ENCODE measurements around the gene NUP210.
"Not testable (repeated sequence)": the region's sequence is repeated elsewhere in the genome, so short reads cannot be mapped to it uniquely, and the experiment has no call there.

Gene NUP210

DNA sequence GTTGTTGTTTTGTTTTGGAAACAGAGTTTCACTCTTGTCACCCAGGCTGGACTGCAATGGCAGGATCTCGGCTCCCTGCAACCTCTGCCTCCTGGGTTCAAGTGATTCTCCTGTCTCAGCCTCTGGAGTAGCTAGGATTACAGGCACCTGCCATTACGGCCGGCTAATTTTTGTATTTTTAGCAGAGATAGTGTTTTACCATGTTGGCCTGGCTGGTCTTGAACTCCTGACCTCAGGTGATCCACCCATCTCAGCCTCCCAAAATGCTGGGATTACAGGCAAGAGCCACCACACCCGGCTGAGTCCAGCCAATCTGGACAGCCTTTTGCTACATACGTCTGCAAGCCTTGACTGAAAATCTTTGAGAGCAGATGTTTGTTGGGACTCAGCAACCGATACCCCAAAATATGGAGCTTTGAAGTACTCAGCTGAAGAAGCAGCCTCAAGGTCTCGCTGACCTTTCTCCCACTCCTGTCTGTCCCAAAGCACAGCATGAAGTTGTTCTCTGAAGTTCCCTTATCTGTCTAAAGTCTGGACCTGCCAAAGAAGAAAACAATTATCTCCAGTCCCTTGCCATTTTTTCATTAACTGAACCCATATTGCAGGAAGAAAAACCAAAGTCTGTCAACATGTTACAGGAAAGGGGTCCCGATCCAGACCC is 9.6 kb upstream of the NUP210 start:
- no peak for DNase-seq

DNA sequence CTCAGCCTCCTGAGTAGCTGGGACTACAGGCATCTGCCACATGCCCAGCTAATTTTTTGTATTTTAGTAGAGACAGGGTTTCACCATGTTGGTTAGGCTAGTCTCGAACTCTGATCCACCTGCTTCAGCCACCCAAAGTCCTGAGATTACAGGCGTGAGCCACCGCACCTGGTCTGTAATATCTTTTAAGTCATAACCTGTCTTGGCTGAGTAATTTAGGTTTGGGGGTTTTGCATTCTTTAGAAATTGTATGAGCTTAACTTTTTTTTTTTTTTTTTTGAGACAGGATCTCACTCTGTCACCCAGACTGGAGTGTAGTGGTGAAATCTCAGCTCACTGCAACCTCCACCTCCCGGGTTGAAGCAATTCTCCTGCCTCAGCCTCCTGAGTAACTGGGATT is 8.6 kb upstream of the NUP210 start:
- DNase-seq: not testable (repeated sequence)

DNA sequence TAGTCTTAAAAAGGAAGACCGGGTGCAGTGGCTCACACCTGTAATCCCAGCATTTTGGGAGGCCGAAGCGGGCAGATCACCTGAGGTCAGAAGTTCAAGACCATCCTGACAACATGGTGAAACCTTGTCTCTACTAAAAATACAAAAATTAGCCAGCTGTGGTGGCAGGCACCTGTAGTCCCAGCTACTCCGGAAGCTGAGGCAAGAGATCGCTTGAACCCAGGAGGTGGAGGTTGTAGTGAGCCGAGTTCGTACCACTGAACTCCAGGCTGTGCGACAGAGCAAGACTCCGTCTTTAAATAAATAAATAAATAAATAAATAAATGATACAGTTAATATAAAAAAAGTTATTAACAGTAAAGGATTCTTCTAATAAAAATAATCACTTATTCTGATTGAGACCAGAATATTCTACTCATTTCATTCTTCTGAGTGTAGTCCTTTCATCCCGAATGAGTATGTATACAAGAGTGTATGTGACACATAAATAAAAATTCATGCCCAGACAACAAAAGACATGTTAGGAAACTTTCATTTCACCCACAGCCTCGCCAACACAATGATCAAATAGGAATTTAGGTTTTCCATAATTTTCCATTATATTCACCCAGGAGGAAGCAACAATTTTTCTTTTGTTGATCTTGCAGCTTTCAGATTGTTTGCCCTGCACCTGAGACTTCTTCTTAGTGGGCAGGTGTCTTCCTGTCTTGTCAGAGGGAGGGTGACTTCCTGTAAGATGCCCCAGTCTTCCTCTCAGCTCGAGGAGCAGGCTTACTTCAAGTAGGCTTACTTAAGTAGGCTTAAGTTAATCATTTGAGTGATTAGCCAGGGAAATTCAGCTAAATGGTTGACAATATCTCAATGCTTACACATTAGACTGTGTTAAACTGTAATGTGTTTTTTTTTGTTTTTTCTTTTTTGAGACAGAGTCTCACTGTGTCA is 7.8 kb upstream of the NUP210 start:
- DNase-seq: no peak

DNA sequence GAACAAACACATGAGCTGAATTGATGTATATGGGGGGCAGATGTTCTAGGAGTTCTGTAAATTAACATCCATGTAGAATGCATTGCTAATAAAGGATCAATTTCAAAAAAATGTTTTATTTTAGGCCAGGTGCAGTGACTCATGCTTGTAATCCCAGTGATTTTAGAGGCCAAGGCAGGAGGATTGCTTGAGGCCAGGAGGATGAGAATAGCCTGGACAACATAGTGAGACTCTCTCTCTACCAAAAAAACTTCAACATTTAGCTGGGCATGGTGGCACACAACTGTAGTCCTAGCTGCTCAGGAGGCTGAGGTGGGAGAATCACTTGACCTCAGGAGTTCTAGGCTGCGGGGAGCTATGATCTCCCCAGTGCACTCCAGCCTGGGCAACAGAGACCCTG is 6.5 kb upstream of the NUP210 start:
- no peak for DNase-seq

DNA sequence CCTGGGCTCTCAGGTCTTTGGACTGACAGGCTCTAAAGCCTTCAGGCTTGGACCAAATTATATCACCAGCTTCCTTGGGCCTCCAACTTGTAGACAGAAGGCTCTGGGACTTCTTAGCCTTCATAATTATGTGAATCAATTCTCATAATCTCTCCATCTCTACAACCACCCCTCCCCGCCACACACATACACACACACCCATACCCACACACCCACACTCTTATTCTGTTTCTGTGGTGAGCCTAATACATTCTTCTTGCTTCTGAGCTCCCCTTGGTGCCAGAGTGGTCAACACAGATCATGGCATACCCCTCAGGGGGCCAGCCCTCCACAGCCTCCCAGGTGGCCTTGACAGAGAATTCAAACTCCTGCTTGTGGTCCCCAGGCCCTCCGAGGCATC is 5.6 kb upstream of the NUP210 start:
- DNase-seq: no peak

DNA sequence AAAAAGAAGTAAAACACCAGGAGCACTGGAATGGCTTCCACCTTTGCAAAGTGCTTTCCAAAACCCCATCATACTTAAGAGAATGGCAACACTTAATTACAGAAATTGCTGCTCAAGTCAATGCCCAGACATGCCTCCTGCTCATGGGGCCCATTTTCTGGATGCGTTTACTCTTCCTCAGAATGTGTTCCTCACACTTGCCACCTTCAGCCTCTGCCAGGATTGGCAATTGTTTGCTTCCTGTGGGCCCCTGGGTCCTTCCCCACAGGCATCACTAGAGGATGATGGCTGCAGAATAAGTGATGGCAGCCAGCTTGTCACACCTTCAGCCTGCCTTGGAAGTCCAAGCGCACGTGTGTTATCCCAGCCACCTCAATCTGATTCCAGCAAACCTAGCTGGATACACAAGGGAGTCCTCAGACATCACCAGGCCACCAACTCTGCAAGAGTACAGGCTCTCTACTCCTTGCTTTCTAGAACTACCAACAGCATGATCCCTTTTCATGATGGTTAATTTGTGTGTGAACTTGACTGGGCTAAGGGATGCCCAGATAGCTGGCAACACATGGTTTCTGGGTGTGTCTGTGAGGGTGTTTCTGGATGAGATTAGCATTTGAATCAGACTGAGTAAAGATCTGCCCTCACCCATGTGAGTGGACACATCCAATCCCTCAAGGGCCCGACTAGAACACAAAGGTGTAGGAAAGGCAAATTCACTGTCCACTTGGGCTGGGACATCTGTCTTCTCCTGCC is 4.9 kb upstream of the NUP210 start:
- no peak for DNase-seq

DNA sequence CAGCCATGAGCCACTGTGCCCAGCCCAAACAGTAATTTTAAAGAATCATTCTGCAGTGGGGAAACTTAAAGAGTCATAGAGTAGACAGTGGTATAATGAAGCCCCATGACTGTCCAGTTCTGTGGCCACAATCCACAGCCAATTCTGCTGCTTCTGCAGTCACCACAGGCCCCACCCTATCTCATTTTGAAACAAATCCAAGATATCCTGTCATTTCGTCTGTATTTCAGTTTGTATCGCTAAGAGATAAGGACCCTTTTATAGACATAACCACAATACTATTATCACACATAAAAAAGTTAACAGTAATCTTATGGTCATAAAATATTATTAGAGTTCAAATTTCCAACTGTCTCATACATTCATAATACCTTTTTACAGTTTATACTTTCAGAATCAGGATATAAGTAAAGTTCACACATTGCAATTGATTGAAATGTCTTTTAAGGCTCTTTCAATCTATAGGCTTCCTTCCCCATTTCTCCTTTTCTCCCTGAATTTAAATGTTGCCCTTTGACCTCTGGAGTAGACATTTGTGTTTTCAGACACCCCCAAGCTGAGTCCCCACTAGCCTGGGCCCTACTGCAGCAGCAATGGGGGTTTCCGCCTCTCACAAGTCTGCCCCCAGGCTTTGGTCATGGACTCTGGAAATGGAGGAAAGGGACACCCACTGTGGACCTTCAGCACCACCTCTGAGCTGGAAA is 4.2 kb upstream of the NUP210 start:
- DNase-seq: no peak

DNA sequence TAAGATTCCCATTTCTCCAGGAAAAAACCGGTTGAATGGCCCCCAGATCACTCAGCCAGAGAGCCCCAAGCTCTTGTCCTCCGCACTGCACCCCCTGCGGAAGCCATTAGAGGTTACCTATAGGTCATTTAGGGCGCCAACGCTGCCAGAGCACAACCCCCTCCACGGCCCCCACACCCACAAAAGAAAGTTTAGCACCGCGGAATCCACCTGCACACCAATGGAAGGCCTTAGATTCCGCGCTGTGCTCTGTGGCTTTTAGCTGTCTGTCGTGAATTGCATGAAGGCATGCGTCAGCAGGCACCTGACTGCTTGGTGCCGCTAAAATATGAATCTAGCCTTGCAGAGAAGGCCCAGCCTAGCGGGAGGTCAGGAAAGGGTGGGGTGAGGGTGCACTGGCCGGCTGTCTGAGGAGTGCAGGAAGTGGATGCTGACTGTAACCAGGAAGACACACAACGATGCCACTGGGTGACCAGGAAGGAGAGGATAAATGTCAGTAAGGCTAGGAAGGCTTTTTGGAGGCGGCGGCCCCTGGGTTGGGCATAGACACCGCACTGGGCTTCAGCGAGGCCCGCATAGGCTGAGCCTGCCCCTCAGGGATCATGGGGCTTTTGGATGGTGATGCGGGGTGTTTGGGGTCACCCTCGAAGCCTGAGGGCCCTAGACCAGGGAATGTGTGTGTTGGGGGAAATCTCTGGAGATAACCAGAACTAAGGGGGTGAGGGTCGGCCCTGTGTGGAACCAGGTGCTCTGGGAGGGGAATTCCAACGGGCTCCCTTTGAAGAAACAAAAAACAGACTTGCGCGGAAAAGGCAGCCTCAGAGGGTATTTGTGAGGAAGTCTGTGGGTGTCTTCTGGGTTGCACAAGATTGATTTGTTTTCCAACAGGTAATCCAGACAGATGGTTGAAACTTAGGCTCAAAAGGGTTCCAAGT is 976 bp upstream of the NUP210 start:
- DNase-seq: no peak

DNA sequence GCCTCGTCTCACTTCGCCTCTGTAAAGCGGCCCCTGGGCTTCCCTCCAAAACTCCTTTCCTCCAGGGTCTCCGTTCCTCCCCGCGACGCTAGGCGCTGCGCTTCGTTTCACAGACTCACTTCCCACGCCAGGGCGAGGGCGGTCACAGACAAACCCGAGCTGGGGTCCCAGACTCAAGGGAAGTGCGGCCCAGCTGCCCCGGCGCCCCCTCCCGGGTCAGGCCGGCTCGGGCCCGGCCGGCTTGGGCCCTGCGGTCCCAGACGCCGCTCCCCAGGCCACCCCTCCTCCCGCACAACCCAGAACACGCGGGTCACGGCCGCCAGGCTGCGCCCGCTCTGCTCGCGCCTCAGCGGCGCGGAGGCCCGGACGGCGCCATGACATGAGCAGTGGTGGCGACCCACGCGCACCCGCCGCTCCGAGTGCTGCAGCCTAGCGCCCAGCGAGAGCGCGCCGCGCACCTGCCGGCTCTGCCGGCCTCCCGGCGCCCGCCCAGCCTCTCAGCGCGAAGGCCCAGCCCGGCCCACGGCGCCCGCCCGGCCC is 547 bp downstream of the NUP210 start:
- DNase-seq: no peak

DNA sequence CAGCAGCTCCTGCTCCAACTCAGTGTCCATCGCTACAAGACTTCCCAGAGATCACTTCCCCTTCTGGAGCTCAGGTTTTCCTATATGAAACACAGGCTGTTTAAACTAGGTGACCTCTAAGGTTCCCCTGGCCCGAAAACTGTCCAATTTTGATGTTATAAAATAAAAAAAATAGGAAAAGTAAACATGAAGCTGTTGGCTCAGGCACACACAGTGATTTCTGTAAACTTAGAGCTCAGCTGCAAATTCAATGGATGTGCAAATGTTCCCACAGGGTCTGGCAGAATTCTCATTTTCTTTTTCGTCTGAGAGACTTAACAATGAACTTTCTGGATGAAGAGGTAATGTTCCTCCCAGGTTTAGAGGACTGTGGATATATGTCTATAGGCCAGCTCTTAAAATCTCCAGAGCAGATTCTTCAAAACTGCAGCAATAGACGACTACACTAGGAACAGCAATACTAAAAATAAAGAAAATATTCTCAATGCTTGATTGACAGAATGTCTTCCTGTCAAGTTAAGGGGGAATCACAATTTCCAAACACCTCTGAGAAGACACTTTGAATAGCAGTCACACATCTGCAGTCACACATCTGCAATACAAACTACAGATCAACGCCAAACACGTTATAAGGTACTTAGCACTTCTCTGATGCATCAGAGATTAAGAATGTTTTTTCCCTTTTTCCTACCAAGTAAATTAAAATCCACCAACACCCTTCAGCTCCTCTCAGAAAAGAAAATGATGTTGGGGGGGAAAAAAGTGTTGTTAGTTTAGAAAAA is 2.8 kb downstream of the NUP210 start:
- DNase-seq: no peak

DNA sequence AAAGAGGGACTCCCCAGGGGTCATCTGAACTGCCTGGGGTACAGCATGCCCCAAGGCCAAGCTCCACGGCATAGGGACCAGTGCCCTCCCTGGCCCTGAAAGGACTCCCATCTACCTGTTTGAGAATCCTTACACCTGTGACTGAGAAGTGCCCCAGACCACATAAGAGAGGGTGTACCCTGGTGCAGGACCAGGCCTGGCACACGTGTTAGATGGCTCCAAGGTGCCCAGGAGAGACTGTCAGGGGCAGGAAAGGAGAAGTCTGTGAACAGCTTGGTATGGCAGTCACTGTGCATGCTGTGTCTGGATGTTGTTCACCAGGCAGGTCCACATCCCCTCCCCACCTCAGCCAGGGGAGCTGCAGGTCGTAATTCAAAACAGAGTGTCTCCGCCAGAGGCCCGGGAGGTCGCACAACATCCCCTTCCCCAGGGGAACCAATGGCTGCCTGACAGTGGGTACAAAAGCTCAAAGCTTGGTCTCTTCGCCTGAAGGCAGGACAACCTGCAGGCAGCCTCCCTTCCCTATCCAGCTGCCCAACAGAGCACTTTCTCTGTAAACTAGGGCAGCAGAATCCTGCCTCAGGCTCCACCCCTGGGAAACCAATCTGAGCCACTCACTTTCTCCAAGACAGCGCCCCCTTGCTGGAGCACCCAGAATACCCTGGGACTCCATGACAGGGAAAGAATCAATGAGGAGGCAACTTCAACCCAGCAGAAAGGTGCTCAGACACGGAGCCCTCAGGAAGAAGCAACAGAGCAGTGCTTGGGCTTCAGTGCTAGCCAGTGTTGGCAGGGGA is 3.9 kb downstream of the NUP210 start:
- DNase-seq: no peak

DNA sequence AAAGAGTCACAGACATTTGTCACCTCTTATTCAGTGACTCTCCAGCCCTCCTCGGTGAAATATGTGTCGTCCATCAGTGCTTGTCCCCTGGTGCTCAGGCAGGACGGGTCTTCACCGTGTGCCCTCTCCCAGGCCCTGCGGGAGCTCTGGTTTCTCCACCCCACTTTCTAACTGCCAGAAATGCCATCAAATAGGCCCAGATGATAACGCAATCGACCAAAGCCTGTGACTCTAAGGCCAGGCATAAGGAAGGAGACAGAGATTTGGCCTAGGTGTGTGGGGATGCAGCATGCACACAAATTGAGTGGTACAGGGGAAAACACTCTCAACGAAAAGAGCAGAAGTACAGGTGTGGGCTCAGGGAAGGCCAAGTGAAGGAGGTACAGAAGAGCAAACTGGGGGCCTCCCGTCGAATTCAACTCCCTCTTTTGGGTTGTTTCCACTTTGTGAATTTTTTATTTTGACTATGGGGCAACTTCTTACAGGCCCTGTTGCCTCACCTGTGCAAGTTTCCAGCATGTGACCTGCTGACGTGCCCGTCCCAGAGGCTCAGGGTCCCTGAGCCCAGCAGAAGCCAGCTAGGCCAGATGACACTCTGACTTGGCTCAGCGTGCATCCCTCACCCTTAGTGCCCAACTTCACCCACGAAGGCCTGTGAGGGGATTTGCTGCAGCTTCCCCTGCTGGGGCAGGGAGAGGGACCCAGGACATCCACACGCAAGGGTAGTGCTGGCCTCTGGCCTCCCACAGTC is 4.7 kb downstream of the NUP210 start:
- no peak for DNase-seq

DNA sequence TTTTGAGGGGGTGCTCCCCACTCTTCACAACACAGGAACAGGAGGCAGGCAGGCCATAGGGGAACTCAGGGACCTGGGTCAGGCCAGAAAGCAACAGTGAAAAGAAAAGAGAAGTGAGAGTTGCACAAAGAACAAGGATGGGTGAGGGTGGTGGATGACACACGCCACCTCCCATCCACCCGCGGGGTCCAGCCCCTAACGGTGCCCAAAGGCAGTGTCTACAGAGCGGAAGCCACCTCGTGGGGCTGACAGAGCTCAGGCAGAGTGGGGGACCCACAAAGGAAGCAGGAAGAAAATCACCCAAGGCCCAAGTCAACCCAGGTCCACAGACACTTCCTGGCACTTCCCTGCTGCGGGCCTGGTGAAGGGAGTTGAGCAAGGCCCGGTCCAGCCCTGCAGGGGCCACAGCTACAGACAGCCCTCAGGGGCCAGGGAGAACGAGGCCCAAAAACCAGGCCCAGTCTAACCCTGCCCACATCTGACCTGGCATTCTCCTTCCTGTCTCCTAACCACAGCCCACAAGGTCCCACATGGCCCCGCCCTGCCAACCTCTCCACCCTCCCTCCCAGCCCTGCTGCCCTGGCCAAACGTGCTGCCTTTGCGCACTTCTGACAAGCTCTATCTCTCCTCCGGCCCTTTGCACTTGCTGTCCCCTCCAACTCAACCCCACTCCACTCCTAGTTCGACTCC is 5.9 kb downstream of the NUP210 start:
- no peak for DNase-seq

DNA sequence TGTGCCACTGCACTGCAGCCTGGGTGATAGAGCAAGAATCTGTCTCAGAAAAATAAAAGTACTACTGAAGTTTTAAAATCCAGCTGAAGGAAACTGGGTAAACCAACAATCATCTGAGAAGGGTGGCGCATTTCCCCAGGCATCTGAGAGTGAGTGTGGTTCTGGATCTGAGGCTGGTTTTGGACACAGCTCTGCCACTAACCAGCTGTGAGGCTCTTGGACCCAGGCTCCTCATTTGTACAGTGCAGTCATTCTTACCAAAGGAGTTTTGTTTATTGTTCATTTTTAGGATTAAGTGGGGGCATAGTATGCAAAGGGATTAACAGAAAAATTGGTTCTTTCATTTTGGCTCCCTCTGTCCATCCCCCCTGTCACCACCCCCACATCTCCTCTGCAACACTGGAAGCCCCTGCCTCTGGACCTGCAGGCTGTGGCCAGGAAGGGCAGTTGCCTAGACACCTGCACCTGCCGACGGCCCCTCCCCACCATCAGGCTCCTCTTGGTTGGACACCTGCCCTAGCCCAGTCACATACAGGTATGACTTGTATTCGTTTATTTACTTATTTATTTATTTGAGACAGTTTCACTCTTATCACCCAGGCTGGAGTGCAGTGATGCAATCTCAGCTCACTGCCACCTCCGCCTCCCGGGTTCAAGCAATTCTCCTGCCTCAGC is 8.8 kb downstream of the NUP210 start:
- no peak for DNase-seq

DNA sequence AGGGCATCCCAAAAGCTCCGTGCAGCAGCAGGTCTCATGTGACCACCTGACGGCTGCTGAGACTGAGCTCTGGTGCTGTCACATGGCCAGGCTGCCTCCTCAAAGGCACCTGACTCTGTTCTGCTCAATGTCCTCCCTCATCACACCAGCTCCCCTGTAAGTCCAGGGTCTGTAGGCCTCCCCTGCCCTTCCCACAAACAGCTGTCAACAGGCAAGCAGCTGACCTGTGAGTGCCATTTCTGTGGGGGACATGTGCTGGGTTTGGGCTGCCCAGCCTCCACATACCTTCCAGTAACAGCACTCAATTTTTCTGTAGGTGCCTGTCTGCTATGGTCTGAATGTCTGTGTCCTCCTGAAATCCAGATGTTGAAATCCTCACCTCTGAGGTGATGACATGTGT is 11.2 kb downstream of the NUP210 start:
- DNase-seq: no peak

DNA sequence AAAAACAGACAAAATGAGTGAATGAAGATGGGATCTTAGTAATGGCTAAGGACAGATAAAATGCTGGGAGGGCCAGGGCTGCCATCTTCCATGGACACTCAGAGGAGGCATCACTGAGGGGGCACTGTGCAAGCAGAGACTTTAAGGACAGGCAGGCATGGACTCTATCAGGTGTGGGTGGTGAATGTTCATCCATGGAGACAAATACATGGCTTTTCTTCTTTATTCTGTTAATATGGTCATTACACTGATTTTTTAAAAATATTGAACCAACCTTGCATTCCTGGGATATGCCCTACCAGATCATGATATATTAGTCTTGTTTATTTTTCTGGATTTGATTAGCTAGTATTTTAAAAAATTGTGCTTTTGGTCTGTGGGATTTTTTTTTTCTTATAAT is 12.2 kb downstream of the NUP210 start:
- no peak for DNase-seq

DNA sequence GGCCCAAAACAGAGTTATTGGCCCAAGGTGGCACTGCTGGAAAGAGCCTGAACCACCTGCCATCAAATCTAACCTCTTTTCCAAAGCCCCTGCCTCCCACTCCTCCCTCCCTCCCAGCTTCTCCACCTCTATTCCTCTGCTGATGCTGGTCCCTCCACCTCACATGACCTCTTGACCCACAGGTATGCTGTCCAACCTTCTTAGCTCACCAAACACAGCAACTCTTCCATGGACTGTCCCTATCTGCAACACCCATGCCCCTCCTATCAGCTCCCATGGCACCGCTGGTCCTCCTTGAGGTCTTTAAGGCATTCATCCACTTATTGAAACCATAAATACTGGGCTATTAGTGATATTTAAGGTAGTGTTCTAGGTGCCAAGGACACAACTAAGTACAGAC is 12.6 kb downstream of the NUP210 start:
- DNase-seq: no peak

DNA sequence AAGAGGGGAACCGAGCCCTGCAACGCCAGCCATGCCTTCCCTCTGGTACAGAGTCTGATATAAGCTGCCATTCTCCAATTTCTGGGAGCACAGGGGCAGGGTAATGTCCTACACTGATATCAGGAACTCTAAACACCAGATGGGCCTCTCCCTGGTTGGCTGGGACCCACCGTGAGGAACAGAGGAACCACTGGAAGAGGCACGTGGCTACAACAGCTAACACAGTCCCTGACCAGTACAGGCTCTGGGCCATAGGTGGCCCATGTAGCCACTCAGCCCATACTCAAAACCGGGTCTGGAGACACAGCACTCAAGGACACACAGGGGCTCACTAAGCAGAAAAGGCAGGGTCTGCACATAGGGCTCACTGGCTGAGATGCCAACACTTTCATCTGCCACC is 13.9 kb downstream of the NUP210 start:
- no peak for DNase-seq
